Right lung (tissue), 10 donors: Measurements from ENCODE around the gene TBX21. TPM values are rescaled to one million over a fixed set of nuclear protein-coding genes. Genes with fewer than 3 reads are reported as not detected.

Source experiments
- DNase-seq, 2 donors: peaks; one replicate each; pipeline ENCODE4 v3.0.0-alpha.2; 2013
- long read RNA-seq, 8 donors: transcript quantifications; one replicate each; lab custom pipeline, GENCODE V29; 2026
- polyA plus RNA-seq, 5 donors: library from polyadenylated mRNA; unstranded; fragments of 120-200 nt; gene quantifications; one replicate each; pipeline versions ENCODE4 v1.2.1 to v1.2.3, GENCODE V29; 2013; ENCODE audit warnings: inconsistent platforms in 1 of 5, low replicate concordance in 1 of 5; ENCODE audit not compliant: insufficient read length in 5 of 5, insufficient read depth in 1 of 5

TBX21 gene, protein sequence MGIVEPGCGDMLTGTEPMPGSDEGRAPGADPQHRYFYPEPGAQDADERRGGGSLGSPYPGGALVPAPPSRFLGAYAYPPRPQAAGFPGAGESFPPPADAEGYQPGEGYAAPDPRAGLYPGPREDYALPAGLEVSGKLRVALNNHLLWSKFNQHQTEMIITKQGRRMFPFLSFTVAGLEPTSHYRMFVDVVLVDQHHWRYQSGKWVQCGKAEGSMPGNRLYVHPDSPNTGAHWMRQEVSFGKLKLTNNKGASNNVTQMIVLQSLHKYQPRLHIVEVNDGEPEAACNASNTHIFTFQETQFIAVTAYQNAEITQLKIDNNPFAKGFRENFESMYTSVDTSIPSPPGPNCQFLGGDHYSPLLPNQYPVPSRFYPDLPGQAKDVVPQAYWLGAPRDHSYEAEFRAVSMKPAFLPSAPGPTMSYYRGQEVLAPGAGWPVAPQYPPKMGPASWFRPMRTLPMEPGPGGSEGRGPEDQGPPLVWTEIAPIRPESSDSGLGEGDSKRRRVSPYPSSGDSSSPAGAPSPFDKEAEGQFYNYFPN
- under 1 TPM; 0.09 to 0.64 (median 0.27) TPM for polyA plus RNA-seq
- long read RNA-seq, donor 1: 0 reads
- long read RNA-seq, donor 2: 0 reads
- long read RNA-seq, donor 3: 0 reads
- long read RNA-seq, donor 4: 0 reads
- long read RNA-seq, donor 5: 0 reads
- long read RNA-seq, donor 6: 0 reads
- long read RNA-seq, donor 7, partial matches to known transcripts: 0 of 1 reads
- long read RNA-seq, donor 7, other reads (novel, unspliced or antisense): 0 of 1 reads
- long read RNA-seq, donor 8: 0 reads

DNA sequence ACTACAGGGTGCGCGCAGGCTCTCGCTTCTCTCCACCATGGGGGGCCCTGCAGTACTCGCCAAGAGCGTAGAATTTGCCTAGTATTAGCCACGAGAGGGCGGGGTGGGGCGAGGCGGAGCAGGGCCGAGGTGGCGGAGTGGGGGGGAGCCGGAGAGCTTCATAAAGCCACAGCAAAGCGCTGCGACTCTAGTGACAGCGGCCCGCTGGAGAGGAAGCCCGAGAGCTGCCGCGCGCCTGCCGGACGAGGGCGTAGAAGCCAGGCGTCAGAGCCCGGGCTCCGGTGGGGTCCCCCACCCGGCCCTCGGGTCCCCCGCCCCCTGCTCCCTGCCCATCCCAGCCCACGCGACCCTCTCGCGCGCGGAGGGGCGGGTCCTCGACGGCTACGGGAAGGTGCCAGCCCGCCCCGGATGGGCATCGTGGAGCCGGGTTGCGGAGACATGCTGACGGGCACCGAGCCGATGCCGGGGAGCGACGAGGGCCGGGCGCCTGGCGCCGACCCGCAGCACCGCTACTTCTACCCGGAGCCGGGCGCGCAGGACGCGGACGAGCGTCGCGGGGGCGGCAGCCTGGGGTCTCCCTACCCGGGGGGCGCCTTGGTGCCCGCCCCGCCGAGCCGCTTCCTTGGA is at the start of gene TBX21:
TSS of gene TBX21 (plus strand) at position 190 of the 627 bp plus-strand sequence. CDS start at position 409, 219 bp downstream.
- DNase-seq: peak; percentile 25 to 32

DNA sequence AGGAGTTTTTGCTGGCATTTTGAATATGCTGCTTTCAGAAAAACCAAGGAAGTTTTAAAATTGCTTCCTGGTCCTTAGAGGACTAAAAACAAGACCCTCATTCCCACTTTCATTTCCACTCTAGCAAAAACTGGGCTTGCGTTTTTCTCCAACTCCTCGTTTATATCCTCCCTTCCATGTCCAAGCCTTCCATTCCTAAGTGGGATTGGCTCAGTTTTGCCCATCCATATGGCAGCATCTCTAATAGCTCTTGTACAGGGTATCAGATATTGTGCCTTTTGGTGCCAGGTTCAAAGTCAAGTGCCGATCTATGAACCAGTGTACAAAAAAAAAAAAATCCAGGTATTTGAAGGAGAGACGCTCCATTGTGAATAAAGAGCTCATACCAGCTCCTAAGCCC is 49.0 kb upstream of the TBX21 start:
- no peak for DNase-seq

DNA sequence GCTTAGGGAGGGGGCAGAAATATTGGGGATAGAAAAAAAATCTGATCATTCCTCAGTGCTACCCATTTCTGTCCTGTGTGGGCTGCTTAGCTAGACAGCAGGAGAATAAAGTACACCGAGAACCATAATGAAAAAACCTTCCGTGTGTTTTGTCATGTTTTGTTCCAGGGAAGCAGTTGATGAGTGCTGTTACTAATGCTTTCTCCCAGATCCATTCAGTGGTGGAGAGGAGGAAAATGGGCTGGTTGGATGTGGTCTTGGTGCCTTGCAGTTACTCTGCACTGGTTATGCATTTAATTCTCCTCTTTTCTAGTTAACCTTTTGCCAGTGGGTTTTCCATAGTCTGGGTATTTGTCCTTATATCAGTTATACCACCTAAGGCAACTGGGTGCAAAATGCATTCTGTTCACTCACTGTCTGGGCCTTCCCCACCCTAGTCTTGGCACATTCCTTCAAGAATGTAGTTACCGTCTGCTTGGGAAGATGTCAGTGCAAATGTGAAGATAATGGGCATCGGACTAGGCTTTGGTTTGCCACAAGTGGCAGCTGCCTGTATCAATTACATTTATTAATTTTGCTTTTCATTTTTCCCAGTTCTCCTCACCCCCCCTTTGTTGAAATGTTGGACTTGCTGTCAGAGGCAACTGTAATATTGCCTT is 48.4 kb upstream of the TBX21 start:
- no peak for DNase-seq

DNA sequence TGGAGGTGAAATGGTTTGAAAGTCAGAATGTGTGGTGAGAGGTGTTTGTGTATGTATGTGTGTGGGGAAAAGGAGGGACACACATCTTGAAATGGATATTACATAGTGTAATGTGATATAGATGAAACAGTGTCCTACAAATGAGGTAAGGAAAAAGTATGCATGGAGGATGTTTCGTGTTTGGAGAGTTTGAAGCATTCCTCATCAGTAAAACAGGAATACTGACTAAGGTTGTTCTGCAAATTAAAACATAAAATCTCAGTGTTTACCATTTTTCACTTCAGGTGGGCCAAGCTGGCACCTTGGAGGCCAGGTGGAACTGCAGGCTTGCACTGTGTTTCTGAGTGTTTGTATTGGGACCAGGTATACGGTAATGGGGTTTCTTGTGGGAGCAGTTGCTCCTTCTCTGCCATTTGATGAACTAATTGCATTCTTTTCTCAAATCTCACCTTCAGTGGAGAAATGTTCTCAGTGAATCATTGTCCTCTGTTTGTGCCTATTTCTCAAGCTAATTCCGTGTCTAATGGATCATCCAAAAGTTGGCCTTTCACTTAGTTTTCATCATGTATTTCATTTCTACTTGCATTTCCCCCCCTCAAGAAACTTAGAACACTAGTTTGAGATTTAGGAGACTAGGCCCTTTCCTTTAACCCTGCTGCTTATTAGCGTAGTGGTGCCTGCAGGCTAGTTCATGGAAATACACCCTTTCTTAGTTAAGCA is 47.3 kb upstream of the TBX21 start:
- no peak for DNase-seq

DNA sequence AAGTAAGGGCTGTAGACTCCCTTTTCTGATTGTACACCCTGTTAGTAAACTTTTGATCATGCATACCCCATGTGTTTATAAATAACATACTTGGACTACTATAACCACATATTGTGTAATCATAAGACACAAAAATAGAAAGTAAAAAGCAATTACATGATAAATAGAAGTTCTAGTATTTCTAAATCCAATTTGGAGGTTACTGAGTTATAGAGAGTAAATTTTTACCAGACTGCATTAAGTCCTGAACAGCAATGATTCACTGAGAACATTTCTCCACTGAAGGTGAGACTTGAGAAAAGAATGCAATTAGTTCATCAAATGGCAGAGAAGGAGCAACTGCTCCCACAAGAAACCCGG is 46.8 kb upstream of the TBX21 start:
- DNase-seq: no peak

DNA sequence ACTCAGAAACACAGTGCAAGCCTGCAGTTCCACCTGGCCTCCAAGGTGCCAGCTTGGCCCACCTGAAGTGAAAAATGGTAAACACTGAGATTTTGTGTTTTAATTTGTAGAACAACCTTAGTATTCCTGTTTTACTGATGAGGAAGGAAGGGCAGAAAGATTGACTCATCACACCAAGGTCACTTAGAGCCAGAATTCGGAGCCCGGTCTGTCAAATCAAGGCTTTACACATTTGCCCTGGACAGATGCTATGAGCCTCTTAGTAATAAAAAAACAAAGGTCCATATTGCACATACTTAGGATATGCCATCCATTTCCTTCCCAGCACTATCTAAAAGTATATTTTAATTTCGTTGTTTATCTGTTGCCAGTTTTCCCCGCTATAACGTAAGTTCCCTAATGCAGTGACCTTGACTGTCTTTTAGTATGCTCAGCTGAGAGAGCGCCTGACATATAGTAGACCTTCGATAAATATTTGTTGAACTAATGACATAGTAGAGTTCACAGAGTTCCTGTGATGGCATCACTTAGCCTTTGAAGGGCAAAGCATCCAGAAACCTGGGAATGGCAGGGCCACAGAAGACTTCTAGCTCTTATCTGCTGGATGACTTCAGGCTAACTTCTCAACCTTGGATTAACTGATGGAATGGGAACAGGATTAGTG is 46.2 kb upstream of the TBX21 start:
- DNase-seq: no peak

DNA sequence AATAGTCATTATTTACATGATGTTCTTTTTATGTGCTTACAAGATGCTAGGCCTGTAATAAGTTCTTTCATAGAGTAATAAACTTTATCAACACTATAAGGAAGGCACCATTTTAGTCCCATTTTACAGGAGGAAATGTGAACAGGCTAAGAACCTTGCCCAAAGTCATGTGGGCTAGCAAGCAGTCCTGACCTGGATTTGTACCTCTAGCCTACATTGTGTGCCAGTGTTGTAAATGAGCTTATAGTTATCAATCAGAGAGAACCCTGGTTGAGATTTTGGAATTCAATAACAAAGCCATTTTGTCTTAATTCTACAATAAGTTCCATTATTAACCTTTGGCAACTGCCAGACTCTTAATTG is 45.7 kb upstream of the TBX21 start:
- DNase-seq: no peak

DNA sequence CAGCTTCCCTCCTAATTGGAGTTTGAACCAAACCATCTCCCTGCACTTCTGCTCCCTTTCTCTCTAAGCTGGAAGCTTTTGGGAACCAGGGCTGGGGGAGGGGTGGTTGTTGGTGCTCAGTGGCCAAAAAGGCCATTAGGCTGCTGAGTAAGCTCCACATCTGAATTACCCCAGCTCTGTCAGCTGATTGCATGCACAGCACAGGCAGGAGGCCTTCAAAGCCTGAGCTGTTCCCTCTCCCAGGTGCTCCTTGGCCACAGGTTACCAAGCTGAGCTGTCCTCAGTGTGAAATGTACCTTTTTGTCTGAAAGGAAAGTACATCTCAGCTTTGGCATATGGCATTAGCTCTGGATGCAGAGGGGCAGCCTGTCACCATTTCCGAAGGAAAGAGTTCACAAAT is 45.3 kb upstream of the TBX21 start:
- DNase-seq: no peak

DNA sequence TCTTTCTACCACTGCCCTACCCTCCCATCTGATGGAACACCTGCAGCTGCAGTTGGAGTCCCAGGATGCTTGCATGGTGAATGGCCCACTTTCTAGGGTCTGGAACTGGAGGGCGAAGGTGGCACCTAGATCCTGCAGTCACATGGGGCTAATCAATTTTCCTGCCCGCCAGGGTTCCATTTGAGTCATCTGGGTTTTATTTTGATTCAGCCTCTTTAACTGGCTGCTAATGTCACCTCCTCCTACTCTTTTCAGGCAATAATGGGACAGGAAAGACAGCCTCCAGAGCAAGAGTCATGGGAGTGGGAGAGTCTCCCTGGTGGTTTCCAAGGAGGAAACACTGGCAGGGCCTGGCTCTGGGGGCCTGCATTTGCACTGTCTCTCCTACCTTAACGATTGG is 42.9 kb upstream of the TBX21 start:
- DNase-seq: no peak

DNA sequence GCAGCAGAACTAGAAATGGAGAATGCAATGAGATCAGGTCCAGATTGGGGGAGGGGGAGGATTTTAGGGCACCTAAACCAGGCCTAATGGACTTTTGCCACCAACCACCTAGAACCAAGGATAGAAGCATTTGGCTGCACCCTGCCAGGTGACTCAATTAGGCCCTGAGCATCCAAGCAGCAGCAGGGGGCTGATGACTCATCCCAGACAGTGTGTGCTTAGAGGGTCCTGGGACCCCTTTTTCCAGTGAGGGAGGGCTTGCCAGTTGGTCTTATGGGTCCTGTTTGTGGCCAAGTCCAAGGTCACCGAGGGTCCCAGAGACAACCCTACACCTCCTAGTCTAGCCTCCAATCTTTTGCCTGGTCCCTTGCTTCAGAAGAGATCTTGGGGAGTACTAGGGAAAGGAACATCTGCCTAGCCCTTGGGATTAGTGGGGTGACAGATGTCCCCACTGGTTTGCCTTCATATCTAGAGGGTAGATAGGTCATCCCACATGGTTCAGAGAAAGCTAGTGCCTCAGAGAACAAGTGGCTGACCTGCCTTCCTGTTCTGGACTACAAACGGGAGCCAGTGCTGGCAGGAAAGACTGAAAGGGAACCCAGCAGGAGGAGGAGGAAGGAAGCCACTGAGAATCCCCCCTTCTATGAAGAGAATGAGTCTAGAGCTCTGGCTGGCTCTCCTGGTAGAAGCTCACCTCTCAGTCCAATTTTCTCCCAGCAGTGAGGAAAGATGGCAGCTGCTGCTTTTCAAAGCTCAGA is 40.7 kb upstream of the TBX21 start:
- DNase-seq: no peak

DNA sequence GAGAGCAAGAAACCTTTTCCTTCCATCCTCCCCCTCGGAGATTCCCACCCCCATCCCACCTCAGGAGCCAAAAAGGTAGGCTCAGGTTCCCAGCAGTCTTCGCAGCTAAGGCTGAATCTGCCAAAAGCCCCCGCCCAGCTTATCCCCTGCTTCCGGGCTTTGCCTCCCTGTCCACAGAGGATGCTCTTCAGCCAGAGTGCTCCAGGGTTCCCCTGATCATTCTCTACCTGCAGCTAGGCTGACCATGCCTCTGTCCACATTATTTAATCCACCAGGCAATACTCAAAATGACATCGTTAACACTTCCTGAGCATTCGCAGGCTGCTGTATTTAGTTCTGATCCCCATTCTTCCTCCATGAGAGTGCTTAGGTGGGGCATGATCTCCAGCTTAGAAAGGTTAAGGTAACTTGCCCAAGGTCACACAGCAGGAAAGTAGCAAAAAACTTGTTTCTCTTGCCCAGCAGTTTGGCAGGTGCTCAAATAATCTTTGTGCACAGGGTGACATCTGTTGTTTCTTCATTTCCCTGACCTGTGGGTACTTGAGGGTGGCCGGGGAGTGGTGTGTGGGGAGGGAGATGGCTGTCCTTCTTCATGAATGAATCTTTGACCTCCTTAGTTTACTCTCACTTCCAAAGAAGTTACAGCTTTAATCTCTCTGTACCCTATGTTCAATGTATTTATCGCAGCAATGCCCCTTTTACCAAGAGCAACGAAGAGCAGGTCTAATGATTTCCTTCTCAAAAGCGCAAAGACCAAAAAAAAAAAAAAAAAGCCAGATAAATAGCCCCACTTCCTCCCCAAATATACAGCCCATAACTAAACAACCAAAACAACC is 39.9 kb upstream of the TBX21 start:
- DNase-seq: peak in 1 of 2 donors; percentile 15

DNA sequence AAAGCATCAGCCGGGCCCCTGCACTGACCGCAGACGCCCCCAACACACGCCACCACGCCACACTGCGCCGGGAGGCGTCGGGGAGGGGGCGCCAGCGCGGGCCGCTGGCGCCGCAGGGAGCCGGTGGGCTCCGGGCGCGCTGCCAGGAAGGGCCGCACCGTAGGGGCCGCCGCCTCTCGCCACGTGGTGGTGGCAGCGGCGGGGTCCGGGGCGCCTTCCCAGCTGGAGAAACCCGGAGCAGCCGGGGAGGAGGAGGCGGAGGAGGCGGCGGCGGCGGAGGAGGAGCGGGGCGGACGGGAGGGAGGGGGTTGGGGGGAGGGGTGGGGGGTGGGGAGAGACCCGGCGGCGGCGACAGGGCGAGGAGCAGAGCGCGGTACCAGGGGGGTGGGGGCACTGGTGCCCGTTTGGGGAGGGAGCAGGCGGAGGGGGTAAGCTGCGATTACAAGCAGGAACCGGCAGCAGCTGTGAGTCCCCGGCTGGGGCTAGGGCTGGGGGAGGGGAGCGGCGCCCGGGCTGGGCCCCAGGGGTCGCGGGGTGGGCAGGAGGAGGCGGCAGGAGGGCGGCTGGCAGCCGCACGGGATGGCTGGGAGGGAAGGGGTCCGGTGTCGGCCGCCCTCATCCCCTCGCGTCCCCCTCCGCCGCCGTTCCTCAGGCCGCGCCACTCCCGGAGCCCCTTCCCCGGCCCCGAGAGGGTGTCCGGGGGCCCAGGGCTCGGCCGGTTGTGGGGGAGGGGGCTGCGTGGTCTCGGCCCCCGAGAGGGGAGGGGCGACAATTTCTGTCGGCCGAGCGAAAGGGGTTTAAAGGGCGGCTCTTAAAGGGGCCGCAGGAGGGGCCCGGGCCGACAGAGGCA is 39.1 kb upstream of the TBX21 start, which contains the start of gene TBKBP1:
TSS of gene TBKBP1 (plus strand) at position 431 of the 850 bp plus-strand sequence. CDS start 1,952 bp downstream, outside the sequence.
- DNase-seq: peak; percentile 87 to 90

DNA sequence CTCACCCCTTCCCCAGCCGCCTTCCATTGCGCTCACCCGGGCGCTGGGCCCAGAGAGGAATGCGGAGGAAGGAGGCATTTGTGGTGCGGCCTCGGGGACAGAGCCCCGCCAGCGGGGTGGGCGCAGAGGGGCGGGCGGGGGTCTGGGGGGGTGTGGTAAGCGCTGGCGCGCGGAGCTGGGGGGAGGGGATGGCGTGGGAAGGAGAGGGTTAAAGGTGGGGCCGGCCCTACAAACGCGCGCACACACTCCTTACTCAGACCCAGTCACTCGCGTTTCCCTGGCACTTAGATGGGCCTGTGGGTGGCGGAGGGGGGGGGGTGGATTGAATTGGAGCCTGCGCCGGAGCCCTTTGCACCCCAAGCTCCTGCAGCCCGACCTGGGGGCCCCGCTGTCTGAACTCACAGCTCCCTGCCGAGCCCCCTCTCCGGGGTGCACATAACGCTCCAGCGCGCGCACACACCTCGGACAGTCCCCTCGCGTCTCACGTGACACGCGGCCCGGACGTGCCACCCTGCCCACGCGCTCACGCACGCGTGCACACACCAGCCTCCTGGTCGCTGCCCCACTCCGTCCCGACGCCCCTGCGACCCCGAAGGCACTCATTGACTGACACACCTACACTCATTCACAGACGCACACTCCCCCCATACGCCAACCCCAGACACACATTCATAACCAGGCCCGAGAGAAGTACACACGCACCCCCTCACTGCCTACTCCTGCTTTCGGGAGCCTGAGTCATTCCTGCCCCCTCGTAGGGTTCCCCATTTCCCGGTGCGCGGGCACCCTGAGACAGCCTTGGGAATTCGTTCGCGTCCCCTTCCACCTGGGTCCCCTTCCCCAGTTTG is 38.2 kb upstream of the TBX21 start:
- peak; percentile 46 to 60 for DNase-seq

DNA sequence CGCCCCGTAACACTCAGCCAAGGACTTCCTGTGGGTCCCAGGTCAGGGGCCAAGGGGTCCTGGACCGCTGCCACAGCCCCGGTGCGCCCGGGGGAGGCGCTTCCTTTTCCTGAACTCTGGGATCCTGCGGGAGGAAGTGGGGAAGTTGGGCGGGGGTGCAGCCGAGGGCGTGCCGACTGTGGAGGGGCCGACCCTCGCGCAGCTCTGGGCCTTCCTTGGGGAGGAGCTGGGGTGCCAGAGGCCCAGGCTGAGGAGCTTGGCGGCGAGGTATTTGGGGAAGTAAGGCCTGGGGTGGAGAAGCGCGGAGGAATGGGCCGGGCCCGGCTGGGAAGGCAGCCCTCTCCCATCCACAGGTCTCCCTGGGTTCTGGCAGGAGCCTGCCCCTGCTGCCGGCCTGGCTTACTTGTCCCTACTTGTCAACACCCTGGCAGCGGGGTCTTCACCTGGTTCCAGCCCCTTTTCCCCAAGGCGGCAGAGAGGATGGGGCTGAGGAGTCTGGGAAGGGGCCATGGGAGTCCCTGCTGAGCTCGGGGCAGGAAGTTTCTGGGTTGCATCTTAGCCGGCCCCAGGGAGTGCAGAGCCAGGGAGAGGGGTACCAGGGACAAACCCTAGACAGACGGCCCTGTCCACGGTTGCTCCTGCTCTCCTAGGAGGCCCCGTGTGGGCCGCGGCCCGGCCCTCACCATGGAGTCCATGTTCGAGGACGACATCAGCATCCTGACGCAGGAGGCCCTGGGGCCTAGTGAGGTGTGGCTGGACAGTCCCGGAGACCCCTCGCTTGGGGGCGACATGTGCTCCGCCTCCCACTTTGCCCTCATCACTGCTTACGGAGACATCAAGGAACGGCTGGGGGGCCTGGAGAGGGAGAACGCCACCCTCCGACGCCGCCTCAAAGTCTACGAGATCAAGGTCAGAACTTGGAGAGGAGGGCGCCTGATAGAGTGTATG is 37.3 kb upstream of the TBX21 start:
- DNase-seq: peak in 1 of 2 donors; percentile 28

DNA sequence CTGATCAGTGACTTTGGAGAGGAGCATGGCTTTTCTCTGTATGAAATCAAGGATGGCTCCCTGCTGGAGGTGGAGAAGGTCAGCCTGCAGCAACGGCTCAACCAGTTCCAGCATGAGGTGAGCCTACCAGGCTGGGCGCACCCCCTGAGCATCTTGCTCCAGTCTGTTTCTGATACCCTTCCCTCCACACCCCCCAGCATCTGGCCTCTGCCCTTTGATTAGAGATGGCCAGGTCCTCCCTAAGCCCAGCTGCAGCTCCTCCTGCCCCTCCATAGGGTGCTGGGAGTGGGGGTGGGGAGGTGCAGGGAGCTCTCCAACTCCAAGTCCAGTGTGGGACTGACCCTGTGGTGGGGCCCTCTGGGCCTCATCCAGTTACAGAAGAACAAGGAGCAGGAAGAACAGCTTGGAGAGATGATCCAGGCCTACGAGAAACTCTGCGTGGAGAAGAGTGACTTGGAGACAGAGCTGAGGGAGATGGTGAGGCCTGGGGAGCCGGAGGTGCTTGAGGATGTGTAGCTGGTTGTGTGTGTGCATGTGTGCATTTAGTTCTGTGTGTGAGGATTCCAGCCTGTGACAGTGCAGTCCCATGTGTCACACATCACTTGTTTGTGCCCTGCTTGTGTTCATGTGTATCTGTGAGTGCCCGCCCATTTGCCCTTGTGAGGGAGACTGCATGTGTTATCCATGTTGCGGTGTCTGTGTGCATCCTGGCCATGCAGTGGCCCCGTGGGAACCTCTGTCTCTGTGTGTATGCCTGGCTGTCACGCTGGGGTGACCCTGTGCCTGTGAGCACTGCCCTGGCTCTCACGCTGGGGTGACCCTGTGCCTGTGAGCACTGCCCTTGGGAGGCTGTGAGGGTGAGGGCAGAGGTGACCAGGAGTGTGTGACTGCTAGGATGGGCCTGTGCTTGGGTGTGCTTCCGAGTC is 36.1 kb upstream of the TBX21 start:
- DNase-seq: no peak
